SK-N-SH treated with all-trans-retinoic acid at 6 μM for 48 hours (cell line): ENCODE data around the gene FAM229A.

Source experiments
- ATAC-seq: fragments of 200-7000 bp; cut with Tn5 transposase; 3 replicates; pipeline ENCODE4 v1.9.1; 2020; ENCODE audit warnings: mild to moderate bottlenecking, moderate library complexity
- BACH2 ChIP-seq: fragments of 250-450 bp; sonication (Bioruptor Pico); IDR thresholded peaks from 2 replicates; pipeline ENCODE4 v1.9.0; 2021; ENCODE audit warnings: mild to moderate bottlenecking, borderline replicate concordance
- GLIS3 ChIP-seq: fragments of 250-450 bp; sonication (Bioruptor Pico); IDR thresholded peaks from 2 replicates; pipeline ENCODE4 v1.5.0; 2020; ENCODE audit warnings: mild to moderate bottlenecking, moderate library complexity
- ISL1 ChIP-seq: fragments of 250-450 bp; sonication (Bioruptor Pico); IDR thresholded peaks from 2 replicates; pipeline ENCODE4 v2.1.2; 2022; ENCODE audit warnings: mild to moderate bottlenecking, moderate library complexity
- OSR1 ChIP-seq: fragments of 250-450 bp; sonication (Bioruptor Pico); IDR thresholded peaks from 2 replicates; pipeline ENCODE4 v1.8.0; 2022; ENCODE audit warnings: moderate library complexity, mild to moderate bottlenecking, inconsistent platforms
- RARB ChIP-seq: fragments of 250-450 bp; sonication (Bioruptor Pico); IDR thresholded peaks from 2 replicates; pipeline ENCODE4 v1.8.0; 2021; ENCODE audit warnings: mild to moderate bottlenecking, moderate library complexity
- TCF4 ChIP-seq: fragments of 250-450 bp; sonication (Bioruptor Pico); IDR thresholded peaks from 2 replicates; pipeline ENCODE4 v1.8.0; 2021; ENCODE audit warnings: mild to moderate bottlenecking, moderate library complexity, borderline replicate concordance
- TOX ChIP-seq: fragments of 250-450 bp; sonication (Bioruptor Pico); IDR thresholded peaks from 2 replicates; pipeline ENCODE4 v1.8.0; 2021; ENCODE audit warnings: mild to moderate bottlenecking, moderate library complexity, borderline replicate concordance
- ZFP30 ChIP-seq: fragments of 450-650 bp; formaldehyde crosslinking; IDR thresholded peaks from 2 replicates; pipeline ENCODE4 v1.5.0; 2022; ENCODE audit warnings: mild to moderate bottlenecking, moderate library complexity
- ZNF70 ChIP-seq: fragments of 450-650 bp; formaldehyde crosslinking; IDR thresholded peaks from 2 replicates; pipeline ENCODE4 v1.5.0; 2020; ENCODE audit warnings: mild to moderate bottlenecking, moderate library complexity
- TF ChIP-seq, protein P1 (sequence below): fragments of 250-450 bp; sonication (Bioruptor Pico); IDR thresholded peaks from 2 replicates; pipeline ENCODE4 v1.5.0; 2020; ENCODE audit warnings: mild to moderate bottlenecking, moderate library complexity
- TF ChIP-seq, protein P2 (sequence below): fragments of 250-450 bp; sonication (Bioruptor Pico); IDR thresholded peaks from 2 replicates; pipeline ENCODE4 v1.8.0; 2021; ENCODE audit warnings: low read depth, mild to moderate bottlenecking, moderate library complexity, borderline replicate concordance
- TF ChIP-seq, protein P3 (sequence below): fragments of 250-450 bp; sonication (Bioruptor Pico); IDR thresholded peaks from 2 replicates; pipeline ENCODE4 v1.5.1; 2021; ENCODE audit warnings: mild to moderate bottlenecking, moderate library complexity
- TF ChIP-seq, protein P4 (sequence below): fragments of 250-450 bp; sonication (Bioruptor Pico); IDR thresholded peaks from 2 replicates; pipeline ENCODE4 v1.8.0; 2020; ENCODE audit warnings: mild to moderate bottlenecking, moderate library complexity, borderline replicate concordance
- TF ChIP-seq, protein P5 (sequence below): fragments of 250-450 bp; sonication (Bioruptor Pico); IDR thresholded peaks from 2 replicates; pipeline ENCODE4 v1.5.1; 2020; ENCODE audit warnings: low read depth, mild to moderate bottlenecking, moderate library complexity

Gene FAM229A, protein sequence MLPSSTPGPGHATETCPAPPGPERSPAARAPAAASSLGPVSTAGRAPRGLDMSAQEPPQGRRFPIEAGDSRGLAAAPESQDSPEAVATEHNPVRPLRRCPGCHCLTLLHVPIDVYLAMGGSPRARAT

DNA sequence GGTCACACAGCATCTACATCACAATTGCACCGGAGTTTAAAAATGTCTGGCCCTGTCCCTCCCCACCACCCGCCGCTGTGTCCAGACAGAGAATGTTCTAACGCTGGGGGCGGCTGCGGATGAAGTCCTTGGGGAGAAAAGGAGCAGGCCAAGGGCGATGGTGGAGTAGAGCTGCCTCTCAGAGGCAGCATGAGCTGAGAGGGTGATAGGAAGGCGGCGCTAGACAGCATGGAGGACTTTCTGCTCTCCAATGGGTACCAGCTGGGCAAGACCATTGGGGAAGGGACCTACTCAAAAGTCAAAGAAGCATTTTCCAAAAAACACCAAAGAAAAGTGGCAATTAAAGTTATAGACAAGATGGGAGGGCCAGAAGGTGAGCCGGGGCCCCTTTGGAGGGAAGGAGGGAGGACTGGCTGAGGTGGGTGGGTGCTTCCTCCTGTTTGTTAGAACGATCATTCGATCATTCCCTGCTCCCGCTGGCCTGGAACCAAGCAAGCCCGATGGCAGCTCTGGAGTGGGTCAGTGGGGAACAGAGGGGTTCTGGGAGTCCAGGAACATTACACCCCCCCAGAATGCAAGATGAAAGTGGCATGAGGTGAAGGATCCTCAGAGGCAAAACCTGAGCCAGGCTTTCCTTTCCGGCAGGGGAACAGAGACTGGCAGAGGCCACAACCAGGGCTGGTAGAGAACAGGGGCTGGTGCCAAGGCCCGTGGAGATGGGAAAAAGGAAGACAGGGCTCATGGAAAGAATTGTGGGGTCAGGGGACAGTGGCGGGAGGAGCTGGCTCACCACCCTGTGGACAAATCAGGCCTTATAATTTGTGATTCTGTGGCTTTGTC is at the start of gene FAM229A, which contains the start of gene TSSK3:
Gene FAM229A (minus strand): TSS at position 12 of the 840 bp plus-strand sequence. CDS start 394 bp downstream, outside the sequence.
Gene TSSK3 (plus strand): TSS at position 66 of the 840 bp plus-strand sequence. CDS start 163 bp downstream, at position 229.
- no peak for ATAC-seq
- TF ChIP-seq, protein P1, sequence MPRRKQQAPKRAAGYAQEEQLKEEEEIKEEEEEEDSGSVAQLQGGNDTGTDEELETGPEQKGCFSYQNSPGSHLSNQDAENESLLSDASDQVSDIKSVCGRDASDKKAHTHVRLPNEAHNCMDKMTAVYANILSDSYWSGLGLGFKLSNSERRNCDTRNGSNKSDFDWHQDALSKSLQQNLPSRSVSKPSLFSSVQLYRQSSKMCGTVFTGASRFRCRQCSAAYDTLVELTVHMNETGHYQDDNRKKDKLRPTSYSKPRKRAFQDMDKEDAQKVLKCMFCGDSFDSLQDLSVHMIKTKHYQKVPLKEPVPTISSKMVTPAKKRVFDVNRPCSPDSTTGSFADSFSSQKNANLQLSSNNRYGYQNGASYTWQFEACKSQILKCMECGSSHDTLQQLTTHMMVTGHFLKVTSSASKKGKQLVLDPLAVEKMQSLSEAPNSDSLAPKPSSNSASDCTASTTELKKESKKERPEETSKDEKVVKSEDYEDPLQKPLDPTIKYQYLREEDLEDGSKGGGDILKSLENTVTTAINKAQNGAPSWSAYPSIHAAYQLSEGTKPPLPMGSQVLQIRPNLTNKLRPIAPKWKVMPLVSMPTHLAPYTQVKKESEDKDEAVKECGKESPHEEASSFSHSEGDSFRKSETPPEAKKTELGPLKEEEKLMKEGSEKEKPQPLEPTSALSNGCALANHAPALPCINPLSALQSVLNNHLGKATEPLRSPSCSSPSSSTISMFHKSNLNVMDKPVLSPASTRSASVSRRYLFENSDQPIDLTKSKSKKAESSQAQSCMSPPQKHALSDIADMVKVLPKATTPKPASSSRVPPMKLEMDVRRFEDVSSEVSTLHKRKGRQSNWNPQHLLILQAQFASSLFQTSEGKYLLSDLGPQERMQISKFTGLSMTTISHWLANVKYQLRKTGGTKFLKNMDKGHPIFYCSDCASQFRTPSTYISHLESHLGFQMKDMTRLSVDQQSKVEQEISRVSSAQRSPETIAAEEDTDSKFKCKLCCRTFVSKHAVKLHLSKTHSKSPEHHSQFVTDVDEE (CRISPR knock-in tag), result no peak
- TF ChIP-seq, protein P2, sequence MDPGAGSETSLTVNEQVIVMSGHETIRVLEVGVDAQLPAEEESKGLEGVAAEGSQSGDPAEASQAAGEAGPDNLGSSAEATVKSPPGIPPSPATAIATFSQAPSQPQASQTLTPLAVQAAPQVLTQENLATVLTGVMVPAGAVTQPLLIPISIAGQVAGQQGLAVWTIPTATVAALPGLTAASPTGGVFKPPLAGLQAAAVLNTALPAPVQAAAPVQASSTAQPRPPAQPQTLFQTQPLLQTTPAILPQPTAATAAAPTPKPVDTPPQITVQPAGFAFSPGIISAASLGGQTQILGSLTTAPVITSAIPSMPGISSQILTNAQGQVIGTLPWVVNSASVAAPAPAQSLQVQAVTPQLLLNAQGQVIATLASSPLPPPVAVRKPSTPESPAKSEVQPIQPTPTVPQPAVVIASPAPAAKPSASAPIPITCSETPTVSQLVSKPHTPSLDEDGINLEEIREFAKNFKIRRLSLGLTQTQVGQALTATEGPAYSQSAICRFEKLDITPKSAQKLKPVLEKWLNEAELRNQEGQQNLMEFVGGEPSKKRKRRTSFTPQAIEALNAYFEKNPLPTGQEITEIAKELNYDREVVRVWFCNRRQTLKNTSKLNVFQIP (CRISPR knock-in tag), result no peak
- TF ChIP-seq GLIS3 (CRISPR knock-in tag) (no peak), TCF4 (CRISPR knock-in tag) (no peak), ZFP30 (CRISPR knock-in tag) (no peak), ISL1 (CRISPR knock-in tag) (no peak), BACH2 (CRISPR knock-in tag) (no peak), OSR1 (CRISPR knock-in tag) (no peak), TOX (CRISPR knock-in tag) (no peak)
- TF ChIP-seq, protein P3, sequence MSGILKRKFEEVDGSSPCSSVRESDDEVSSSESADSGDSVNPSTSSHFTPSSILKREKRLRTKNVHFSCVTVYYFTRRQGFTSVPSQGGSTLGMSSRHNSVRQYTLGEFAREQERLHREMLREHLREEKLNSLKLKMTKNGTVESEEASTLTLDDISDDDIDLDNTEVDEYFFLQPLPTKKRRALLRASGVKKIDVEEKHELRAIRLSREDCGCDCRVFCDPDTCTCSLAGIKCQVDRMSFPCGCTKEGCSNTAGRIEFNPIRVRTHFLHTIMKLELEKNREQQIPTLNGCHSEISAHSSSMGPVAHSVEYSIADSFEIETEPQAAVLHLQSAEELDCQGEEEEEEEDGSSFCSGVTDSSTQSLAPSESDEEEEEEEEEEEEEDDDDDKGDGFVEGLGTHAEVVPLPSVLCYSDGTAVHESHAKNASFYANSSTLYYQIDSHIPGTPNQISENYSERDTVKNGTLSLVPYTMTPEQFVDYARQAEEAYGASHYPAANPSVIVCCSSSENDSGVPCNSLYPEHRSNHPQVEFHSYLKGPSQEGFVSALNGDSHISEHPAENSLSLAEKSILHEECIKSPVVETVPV (CRISPR knock-in tag), result no peak
- TF ChIP-seq, all 23 proteins: peak for 0

DNA sequence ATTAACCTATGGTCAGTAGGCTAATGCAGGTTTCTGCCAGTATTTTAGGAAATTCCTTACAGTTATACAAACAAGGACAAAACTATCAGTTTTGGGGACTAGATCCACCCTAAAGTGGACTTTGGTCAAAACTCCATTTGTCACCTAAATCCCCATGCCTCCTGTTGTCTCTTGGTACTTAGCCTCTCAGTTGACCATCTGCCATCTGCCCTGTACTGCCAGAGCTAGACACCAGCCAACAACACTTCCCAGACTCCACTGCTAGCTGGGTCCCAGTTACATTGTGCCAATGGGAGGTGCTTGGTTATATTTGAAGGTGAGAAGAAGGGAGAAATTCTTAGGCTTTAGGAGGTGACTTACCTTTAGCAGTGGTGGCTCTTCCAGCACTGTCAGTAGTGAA is 49.0 kb upstream of the FAM229A start:
- TF ChIP-seq, protein P4, sequence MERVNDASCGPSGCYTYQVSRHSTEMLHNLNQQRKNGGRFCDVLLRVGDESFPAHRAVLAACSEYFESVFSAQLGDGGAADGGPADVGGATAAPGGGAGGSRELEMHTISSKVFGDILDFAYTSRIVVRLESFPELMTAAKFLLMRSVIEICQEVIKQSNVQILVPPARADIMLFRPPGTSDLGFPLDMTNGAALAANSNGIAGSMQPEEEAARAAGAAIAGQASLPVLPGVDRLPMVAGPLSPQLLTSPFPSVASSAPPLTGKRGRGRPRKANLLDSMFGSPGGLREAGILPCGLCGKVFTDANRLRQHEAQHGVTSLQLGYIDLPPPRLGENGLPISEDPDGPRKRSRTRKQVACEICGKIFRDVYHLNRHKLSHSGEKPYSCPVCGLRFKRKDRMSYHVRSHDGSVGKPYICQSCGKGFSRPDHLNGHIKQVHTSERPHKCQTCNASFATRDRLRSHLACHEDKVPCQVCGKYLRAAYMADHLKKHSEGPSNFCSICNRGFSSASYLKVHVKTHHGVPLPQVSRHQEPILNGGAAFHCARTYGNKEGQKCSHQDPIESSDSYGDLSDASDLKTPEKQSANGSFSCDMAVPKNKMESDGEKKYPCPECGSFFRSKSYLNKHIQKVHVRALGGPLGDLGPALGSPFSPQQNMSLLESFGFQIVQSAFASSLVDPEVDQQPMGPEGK (CRISPR knock-in tag), result no peak
- no peak for TF ChIP-seq TOX (CRISPR knock-in tag)
- TF ChIP-seq RARB, result no peak
- TF ChIP-seq, protein P5, sequence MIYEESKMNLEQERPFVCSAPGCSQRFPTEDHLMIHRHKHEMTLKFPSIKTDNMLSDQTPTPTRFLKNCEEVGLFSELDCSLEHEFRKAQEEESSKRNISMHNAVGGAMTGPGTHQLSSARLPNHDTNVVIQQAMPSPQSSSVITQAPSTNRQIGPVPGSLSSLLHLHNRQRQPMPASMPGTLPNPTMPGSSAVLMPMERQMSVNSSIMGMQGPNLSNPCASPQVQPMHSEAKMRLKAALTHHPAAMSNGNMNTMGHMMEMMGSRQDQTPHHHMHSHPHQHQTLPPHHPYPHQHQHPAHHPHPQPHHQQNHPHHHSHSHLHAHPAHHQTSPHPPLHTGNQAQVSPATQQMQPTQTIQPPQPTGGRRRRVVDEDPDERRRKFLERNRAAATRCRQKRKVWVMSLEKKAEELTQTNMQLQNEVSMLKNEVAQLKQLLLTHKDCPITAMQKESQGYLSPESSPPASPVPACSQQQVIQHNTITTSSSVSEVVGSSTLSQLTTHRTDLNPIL (CRISPR knock-in tag), result no peak
- no peak for TF ChIP-seq ZNF70 (CRISPR knock-in tag)
- TF ChIP-seq, protein P1 (CRISPR knock-in tag), result no peak
- no peak for TF ChIP-seq ZFP30 (CRISPR knock-in tag)
- ATAC-seq, result no peak
